ENCODE measurements around the gene STK11IP. TPM values are rescaled to one million over a fixed set of nuclear protein-coding genes. Genes with fewer than 3 reads are reported as not detected.

The STK11IP gene
- total RNA-seq, 2 experiments from 2014 or later = 23.9 to 27.2 TPM

GRCh38 chr2:219563271-219563928 lies 34.3 kb upstream of the STK11IP start:
- Mint-ChIP-seq H3K27me3 (peaks cover 53% of the 10 kb centered on the region), H3K4me1 (ENCODE audit: low read depth) (no peaks in the 10 kb centered on the region), H3K4me3 (no peak overlapping the region), H3K9me3 (no peaks in the 10 kb centered on the region), H3K27ac (no peak overlapping the region), H3K36me3 (ENCODE audit: low read depth) (no peaks in the 10 kb centered on the region)
- no peaks in the 10 kb centered on the region for H3K4me1 ChIP-seq (ENCODE audit: insufficient read depth, low read length)
- no peaks in the 10 kb centered on the region for H3K36me3 ChIP-seq (ENCODE audit: insufficient read depth, low read length)
- H3K27me3 ChIP-seq (ENCODE audit: control insufficient read depth in 1 of 2, insufficient read depth in 2 of 2, low read length in 2 of 2) = peaks cover 10 to 13% of the 10 kb centered on the region in 2 experiments
- no peak for TF ChIP-seq CTCF (IDR thresholded peaks at IDR 0.05)
- H3K9me3 ChIP-seq (ENCODE audit: control insufficient read depth in 1 of 2, insufficient read depth in 1 of 2, low read length in 2 of 2) = no peaks in the 10 kb centered on the region
- intact Hi-C loops (cut with DNase I, micrococcal nuclease) = no loop called here
- ATAC-seq (ENCODE audit: poor library complexity) (no peak), DNase-seq (peak in 1 of 14 experiments; percentile 8)
- ChIA-PET CTCF (interaction anchor here (1.1 kb wide), 1 partner anchor 21 kb away, joined by 3 read pairs; no protein-coding TSS in a partner anchor), POLR2A (no interaction called here)
- no peak overlapping the region for H3K27ac ChIP-seq (ENCODE audit: low read depth in 1 of 2, low read length in 2 of 2)
- no peak overlapping the region for H3K4me3 ChIP-seq (ENCODE audit: low read length)

DNA sequence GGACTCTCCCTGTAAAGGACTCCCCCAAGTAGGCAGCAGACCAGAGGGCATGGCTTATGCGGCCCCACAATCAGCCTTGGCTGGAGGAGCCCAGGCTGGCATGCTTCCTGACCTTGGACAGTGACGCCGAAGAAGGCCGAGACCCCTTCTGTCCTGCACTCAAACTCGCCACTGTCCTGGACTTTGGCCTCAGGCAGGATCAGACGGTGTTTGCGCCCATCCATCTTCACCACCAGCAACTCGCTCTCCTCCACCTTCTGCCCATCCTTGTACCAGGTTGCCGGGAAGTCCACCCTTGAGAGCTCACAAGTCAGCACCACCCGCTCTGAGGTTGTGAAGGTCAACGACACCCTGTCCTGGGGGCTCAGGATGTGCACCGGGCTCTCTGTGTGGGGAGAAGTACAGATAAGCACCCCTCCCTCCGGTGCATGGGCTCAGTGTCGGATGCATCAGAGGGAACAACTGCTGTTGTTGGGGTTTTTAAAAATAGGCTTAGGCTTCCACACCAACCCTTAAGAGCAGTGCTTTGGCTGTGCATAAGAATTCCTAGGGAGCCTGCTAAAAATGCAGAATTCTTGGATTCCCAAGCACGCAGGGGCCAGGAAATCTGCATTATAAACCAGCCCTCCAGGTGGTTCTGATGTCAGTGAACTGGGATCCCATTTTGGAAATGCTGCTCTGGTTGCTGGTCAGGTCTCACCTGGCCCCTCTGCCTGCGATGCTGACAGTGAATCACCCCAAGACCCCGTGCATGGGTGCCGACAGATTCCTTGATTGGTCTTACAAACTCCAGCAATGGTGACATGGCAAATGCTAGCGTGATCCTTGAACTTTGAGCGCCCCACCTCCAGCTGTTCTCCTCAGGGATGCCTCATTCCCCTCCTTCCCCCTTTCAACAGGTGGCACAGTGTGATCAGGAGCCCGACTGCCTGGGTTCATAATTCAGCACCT lies 32.3 kb upstream of the STK11IP start:
- no peak for DNase-seq
- H3K27ac ChIP-seq (ENCODE audit: low read depth in 1 of 2, low read length in 2 of 2) = no peak overlapping the region
- H3K9me3 ChIP-seq (ENCODE audit: control insufficient read depth in 1 of 2, insufficient read depth in 1 of 2, low read length in 2 of 2) = peaks cover 0 to 4% of the 10 kb centered on the region in 2 experiments
- H3K36me3 ChIP-seq (ENCODE audit: insufficient read depth, low read length) = no peaks in the 10 kb centered on the region
- CTCF ChIA-PET = no interaction called here
- POLR2A ChIA-PET = interaction anchor here (0.7 kb wide), 1 partner anchor 178 kb away, joined by 3 read pairs; no protein-coding TSS in a partner anchor
- peaks cover 59% of the 10 kb centered on the region for H3K27me3 Mint-ChIP-seq
- no peak for ATAC-seq (ENCODE audit: poor library complexity)
- peaks cover 18 to 27% of the 10 kb centered on the region in 2 experiments for H3K27me3 ChIP-seq (ENCODE audit: control insufficient read depth in 1 of 2, insufficient read depth in 2 of 2, low read length in 2 of 2)
- H3K27ac Mint-ChIP-seq = no peak overlapping the region
- TF ChIP-seq CTCF (IDR thresholded peaks at IDR 0.05) = no peak
- no peak overlapping the region for H3K4me3 Mint-ChIP-seq
- H3K4me1 ChIP-seq (ENCODE audit: insufficient read depth, low read length) = no peaks in the 10 kb centered on the region
- H3K9me3 Mint-ChIP-seq = no peaks in the 10 kb centered on the region
- H3K4me1 Mint-ChIP-seq (ENCODE audit: low read depth) = no peaks in the 10 kb centered on the region
- H3K4me3 ChIP-seq (ENCODE audit: low read length) = no peak overlapping the region
- intact Hi-C loops (cut with DNase I, micrococcal nuclease) = no loop called here
- H3K36me3 Mint-ChIP-seq (ENCODE audit: low read depth) = no peaks in the 10 kb centered on the region

DNA sequence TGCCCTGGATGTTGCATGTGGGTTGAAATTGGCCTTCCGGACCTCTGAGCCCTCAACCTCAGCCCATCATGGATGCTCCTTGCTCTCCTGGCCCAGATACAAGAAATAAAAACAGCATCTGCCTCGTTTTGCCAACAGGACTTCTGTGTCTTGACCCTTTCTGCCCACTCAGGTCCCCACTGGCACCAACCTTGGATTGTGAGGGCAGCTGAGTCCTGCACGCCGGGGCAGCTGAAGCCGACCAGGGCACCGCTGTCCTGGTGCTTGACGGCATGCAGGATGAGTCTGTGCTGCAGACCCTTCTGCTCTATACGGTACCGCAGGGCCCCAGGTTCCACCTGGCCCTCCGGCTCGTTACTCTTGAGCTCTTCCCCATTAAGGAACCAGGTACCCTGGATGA lies 31.0 kb upstream of the STK11IP start:
- Histone ChIP-seq H3K9me3 (ENCODE audit: control insufficient read depth in 1 of 2, insufficient read depth in 1 of 2, low read length in 2 of 2) (peaks cover 0 to 4% of the 10 kb centered on the region in 2 experiments), H3K4me3 (ENCODE audit: low read length) (no peak overlapping the region), H3K4me1 (ENCODE audit: insufficient read depth, low read length) (peaks cover 7% of the 10 kb centered on the region), H3K27ac (ENCODE audit: low read depth in 1 of 2, low read length in 2 of 2) (no peak overlapping the region), H3K36me3 (ENCODE audit: insufficient read depth, low read length) (no peaks in the 10 kb centered on the region), H3K27me3 (ENCODE audit: control insufficient read depth in 1 of 2, insufficient read depth in 2 of 2, low read length in 2 of 2) (peaks cover 22 to 32% of the 10 kb centered on the region in 2 experiments)
- Mint-ChIP-seq H3K4me1 (ENCODE audit: low read depth) (no peaks in the 10 kb centered on the region), H3K9me3 (no peaks in the 10 kb centered on the region), H3K27ac (no peak overlapping the region), H3K4me3 (no peak overlapping the region), H3K27me3 (peaks cover 50% of the 10 kb centered on the region), H3K36me3 (ENCODE audit: low read depth) (no peaks in the 10 kb centered on the region)
- no peak for DNase-seq
- ChIA-PET POLR2A (no interaction called here), CTCF (no interaction called here)
- TF ChIP-seq CTCF (IDR thresholded peaks at IDR 0.05) = no peak
- intact Hi-C loops (cut with DNase I, micrococcal nuclease) = no loop called here
- no peak for ATAC-seq (ENCODE audit: poor library complexity)
